GM18909 (cell line): Measurements from ENCODE around the gene RPL35.

Experiments
- ATAC-seq: cut with Tn5 transposase; IDR thresholded peaks from one replicate; pipeline ENCODE4 v1.9.1; 2021; ENCODE audit warnings: mild to moderate bottlenecking; ENCODE audit not compliant: unreplicated experiment, poor library complexity

Gene RPL35

GRCh38 chr9:124861342-124862229, at the start of gene RPL35, which contains the start of gene ARPC5L:
Gene RPL35 (minus strand): TSS chr9:124861957. CDS start chr9:124861912, 45 bp downstream.
Gene ARPC5L (plus strand): TSS chr9:124862130. CDS start chr9:124869291, 7,161 bp downstream.
- ATAC-seq: peak; percentile 90

GRCh38 chr9:124908098-124908497, 46.3 kb upstream of the RPL35 start:
- ATAC-seq: no peak

GRCh38 chr9:124906966-124907365, 45.2 kb upstream of the RPL35 start:
- no peak for ATAC-seq

- no peak for ATAC-seq
Observed at GRCh38 chr9:124899845-124900244, 38.1 kb upstream of the RPL35 start.

- ATAC-seq: no peak
Observed at GRCh38 chr9:124897570-124898460, 36.1 kb upstream of the RPL35 start.

- ATAC-seq: no peak
Observed at GRCh38 chr9:124894741-124895170, 33.0 kb upstream of the RPL35 start.

GRCh38 chr9:124894035-124894740, 32.4 kb upstream of the RPL35 start:
- ATAC-seq: no peak

- ATAC-seq: no peak
Observed at GRCh38 chr9:124890179-124890578, 28.4 kb upstream of the RPL35 start.

GRCh38 chr9:124889006-124889405, 27.2 kb upstream of the RPL35 start:
- ATAC-seq: no peak

GRCh38 chr9:124887832-124888231, 26.1 kb upstream of the RPL35 start:
- no peak for ATAC-seq

GRCh38 chr9:124886866-124887492, 25.2 kb upstream of the RPL35 start:
- no peak for ATAC-seq

- ATAC-seq: no peak
Observed at GRCh38 chr9:124886461-124886860, 24.7 kb upstream of the RPL35 start.

- no peak for ATAC-seq
Observed at GRCh38 chr9:124885551-124885950, 23.8 kb upstream of the RPL35 start.

GRCh38 chr9:124884376-124884775, 22.6 kb upstream of the RPL35 start:
- ATAC-seq: no peak

- no peak for ATAC-seq
Observed at GRCh38 chr9:124882231-124882630, 20.5 kb upstream of the RPL35 start.

- no peak for ATAC-seq
Observed at GRCh38 chr9:124881138-124881743, 19.5 kb upstream of the RPL35 start.

GRCh38 chr9:124880501-124880900, 18.7 kb upstream of the RPL35 start:
- no peak for ATAC-seq

- ATAC-seq: no peak
Observed at GRCh38 chr9:124879226-124879625, 17.5 kb upstream of the RPL35 start.

- ATAC-seq: no peak
Observed at GRCh38 chr9:124878518-124878917, 16.8 kb upstream of the RPL35 start.
